HG02840 (cell line): ENCODE data around the gene WHRN.

Experiments used
- ATAC-seq: cut with Tn5 transposase; IDR thresholded peaks from one replicate; pipeline ENCODE4 v1.9.1; 2021; ENCODE audit warnings: mild to moderate bottlenecking, moderate library complexity, moderate number of reproducible peaks; ENCODE audit not compliant: unreplicated experiment, low FRiP score

Gene WHRN

DNA sequence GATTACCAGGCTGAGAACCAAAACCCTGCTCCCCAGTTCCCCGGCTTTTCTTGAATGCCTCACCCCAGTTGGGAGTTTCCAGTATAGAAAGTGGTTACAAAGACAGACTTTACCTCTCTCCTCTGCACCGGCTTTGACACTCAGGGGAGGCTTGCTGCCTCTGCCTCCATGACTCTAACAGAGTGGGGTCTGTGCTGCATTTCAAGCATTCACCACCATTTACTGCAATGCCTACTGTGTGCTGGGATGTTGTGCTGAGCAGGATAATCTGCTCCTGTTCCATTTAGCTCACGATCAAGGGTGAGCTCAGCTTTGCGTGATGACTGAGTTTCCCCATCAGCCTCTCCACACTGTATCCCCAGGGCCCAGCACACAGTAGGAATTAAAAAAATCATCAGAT lies 77.6 kb downstream of the WHRN start:
- ATAC-seq, result no peak

DNA sequence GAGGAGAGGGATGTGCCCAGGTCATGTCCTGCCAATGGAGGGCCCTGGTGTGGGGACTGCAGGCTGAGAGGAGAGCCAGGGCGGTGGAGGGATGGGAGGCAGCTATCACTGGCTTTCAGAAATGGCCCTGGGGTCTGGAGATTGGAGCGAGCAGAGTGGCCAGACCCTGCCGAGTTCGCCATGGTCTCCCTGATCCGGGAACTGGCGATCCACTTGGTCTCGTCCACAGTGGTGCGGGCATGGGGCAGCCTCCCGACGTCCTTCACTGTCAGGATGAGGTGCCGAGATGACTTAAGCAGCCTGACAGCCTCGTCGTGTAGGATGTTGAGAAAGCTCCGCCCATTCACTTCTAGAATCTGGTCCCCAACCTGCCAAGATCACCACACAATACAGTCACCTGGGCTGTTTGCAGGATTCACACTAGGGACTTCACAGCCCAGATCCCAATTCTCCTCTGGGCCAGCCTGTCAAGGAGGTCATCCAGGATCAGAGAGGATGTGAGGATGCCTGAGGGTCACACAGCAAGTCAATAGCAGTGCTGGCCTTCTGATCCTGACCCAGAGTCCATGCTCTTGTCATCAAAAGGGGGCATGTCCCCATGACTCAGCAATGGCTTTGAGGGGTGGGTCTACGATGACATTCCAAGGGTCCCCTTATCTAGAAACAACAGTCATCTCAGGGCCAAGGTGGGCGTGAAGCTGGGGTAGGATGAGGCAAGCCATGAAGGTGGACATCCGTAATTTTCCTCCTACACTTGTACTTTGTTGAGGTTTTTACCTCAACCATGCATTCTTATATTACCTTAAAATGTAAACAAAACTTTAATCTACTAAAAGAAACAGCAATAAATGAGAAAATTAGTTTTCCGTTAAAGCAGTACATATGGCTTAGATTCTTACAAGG lies 79.0 kb downstream of the WHRN start:
- ATAC-seq, result no peak

DNA sequence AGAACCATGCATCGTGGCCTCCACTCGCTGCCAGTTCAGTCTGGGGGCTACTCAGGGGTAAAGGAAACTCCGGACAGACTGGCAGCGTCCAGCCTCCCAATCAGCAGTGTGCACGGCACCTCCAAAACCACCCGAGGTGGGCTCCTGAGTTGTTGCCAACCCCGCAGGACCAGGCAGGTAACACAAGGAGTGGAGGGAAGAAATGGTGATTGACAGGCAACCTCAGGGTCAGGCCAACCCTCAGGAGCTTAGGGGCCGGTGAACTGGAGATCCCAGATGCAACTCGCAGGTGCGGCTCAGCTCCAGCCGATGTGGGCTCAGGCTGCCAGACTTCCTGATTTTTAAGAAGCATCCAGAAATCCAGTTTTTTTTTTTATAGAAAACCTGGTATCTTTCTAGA lies 80.1 kb downstream of the WHRN start:
- ATAC-seq, result no peak

DNA sequence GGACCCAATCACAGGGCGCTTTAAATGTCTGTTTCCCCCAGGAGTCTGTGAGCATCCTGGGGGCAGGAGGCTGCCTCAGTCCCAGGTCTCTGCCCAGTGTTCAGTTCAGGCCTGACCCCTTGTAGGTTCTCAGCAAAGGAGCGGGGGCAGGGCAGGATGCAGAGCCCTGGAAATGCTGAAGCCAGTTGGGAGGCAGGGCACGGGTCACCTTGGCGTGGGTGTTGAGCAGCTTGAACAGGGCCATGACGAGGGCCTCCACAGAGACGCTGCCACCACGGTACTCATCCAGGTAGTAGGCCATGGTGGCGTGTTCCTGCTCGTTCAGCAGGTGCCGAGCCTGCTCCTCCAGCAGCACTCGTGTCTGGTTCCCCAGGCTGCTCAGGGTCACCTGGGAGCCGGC lies 81.1 kb downstream of the WHRN start:
- no peak for ATAC-seq

DNA sequence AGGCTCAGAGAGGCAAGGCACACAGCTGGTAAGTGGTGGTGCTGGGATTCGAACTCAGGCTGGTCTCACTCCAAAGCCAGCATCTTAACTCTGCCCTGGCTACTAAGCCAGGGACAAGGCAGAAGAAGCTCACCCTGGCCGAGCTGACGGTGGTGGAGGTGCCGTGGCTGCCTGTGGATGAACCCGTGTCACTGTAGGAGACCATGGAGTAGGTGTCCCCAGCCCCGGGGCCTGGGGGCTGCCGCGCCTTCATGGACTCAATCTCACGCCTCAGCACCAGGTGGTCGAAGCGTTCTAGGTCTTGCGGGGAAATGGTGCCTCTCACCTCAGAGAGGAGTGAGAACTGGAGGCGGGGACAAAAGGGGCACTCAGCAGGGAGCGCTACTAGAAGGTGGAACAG lies 82.1 kb downstream of the WHRN start:
- no peak for ATAC-seq

DNA sequence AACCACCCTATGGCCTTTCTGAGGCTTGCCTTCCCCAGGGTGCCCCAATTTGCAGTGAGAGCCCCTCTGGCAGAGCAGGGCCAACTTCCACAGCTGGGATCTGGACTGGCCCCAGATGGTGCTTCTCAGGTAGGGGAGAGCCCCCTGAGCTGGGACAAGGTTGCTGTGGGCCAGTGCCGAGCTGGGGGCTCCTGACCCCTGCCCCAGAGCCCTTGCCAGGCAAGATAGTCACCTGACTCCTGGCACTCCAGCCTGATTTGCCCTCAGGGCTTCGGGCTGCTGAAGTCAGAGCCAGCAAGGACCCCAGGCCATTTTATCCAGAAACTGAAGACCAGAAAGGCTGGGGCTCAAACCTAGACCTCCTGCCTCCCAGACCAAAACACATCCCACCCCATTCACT lies 84.1 kb downstream of the WHRN start:
- no peak for ATAC-seq

DNA sequence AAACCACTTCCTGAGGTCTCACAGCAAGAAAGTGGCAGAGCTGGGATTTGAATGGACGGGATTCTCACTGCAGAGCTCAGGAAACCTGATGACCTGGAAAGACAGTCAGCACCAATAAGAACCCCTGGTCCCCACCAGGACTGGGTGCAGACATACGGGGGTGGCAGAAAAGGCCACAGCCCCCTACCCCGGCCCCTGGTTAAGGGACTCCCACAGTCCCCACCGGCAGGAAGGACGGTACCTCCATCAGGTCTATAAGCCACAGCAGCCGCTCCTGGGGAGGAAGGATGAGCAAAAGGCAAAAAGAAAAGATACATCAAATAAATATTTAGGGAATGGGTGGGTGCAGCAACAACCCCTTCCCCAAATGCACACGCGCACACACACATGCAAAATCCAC lies 85.5 kb downstream of the WHRN start:
- no peak for ATAC-seq

DNA sequence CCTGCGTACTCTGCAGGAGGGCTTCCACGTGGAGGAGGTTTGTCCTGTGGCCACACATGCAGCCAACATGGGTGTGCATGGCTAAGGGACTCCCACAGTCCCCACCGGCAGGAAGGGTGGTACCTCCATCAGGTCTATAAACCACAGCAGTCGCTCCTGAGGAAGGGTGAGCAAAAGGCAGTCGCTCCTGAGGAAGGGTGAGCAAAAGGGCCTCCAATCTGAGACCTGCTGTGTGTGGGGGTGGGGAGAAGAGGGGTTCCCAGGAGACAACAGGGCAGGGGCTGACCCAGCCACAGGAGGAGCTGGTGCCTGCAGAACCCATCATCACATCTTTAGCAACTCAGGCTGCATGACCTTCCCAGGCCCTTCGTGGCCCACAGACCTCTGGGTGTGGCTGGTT lies 87.2 kb downstream of the WHRN start:
- no peak for ATAC-seq

DNA sequence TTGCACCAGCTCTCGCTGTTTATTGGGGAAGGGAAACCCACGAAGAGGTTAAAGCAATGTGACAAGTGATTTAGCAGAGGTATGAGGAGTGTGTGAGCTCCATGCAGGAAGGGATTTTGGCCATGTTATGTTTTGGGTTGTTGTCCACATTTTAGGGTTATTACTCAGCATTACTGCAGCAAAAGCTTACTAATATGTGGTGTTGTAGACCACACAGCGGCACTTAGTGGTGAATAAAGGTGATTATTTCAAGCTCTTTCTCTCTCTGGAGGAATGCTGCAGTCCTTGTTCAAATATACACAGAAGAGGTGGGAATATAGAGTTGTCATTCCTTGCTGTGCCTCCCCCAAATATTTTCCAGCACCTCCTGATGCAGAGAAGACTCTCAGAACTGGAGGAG lies 87.8 kb downstream of the WHRN start:
- ATAC-seq, result no peak

DNA sequence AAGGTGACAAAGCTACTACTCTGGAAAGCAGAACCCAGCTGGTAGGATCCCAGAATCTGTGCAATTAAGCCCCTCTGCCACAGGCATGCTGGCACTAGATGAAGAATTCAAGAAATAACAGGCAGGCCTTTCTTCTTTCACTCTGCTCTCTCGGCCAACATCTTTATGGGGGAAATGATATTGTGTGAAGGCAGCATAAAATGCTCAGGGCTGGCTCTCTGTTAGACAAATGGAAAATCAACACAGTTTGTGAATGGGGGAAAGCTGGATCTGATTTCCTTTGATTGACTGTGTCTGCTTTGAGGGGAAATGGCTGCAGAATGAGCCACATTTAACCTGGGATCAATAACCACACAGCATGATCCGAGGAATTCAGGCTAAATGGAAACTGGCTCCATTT lies 88.4 kb downstream of the WHRN start:
- no peak for ATAC-seq

DNA sequence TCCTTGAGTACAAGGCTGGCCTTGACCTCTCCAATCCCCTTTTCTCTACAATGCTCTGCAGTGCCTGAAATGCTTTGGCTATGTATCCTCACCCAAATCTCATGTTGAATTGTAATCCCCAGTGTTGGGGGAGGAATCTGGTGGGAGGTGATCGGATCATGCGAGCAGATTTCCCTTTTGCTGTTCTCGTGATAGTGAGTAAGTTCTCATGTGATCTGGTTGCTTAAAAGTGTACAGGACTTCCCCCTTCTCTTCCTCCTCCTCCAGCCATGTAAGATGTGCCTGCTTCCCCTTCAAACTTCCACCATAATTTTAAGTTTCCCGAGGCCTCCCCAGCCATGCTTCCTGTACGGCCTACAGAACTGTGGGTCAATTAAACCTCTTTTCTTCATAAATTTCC lies 89.0 kb downstream of the WHRN start:
- no peak for ATAC-seq

DNA sequence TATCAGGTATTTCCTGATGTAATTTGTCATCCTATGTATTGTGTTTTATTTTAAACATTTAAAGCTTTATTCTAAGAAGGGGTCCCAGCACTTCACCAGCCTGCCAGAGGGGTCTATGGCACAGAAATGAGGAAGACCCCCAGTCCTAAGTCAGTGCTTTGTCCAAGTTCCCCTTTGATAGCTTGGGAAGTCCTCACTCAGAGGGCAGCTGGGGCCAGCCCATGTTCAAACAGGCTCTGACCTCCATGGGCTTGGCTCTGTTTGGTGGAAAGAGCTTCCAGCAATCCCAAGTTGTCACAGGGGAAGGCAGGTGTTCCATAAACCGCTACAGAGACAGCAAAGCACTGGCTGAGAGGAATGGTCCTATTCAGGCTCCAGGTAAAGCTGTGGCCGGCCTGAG lies 90.9 kb downstream of the WHRN start:
- ATAC-seq, result no peak

DNA sequence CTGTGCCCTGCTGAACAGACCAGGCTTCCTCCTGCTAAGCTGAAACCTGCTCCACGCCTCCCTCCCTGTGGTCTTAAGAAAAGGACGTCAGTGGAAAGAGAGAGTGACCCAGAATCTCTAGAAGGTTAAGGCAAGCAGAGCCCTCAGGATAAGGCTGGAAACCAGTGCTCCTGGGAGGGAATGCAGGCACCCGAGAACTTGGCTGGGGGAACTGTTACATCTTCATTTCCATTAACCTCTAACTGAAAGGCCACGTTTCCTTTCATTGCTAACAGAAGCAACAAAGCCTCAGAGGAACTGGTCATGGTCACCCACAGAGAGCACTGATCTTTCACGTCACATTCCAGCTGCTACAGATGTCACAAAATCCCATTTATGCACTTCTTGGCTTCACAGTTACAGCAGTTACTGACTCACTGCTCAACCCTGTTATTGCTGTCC lies 91.4 kb downstream of the WHRN start:
- ATAC-seq, result no peak

DNA sequence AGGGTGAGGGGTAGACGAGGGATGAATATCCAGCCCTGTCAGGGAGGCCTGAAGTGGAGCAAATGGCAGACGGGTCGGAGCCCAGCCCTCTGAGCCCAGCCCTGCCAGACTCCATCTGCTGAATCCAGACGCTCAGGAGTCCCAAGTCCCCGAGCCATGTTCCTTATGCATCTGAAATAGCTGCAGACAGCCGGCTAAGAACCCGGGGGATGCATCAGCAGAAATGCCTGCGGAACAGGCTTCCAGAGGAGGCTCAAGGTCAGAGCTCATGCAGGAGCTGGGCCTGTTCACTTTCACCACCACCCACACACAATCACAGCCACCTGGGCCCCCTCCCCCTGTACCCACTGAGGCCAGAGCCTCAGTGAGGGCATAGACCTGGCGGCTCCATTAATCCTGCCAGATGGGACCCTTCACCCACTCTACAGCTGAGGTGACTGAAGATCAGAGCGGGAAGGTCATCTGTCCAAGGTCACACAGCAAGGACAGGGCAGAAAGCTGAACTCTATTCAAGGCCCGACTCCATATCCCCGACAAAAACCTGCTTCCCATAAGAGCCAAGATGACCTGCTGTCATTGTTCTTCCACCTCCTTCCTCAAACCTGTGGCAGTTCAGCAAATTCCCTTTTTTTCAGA lies 93.1 kb downstream of the WHRN start:
- ATAC-seq, result no peak

DNA sequence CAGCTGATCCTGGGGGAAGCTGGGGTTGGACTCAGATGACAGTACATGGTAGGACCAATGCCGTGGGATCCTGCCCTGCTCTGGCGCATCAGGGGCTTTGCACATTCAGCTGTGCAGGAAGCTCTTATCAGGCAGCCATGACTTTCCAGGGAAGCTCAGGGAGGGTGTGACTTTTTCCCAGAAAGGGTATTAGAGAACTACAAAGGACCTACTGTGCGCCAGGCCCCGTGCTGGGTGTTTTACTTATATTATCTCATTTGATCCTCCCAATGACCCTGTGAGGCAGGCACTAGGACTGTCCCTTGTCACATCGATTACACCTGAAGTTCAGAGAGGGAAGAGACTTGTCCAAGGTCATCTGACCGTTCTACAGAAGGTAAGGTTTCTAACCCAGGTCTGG lies 93.8 kb downstream of the WHRN start:
- no peak for ATAC-seq

DNA sequence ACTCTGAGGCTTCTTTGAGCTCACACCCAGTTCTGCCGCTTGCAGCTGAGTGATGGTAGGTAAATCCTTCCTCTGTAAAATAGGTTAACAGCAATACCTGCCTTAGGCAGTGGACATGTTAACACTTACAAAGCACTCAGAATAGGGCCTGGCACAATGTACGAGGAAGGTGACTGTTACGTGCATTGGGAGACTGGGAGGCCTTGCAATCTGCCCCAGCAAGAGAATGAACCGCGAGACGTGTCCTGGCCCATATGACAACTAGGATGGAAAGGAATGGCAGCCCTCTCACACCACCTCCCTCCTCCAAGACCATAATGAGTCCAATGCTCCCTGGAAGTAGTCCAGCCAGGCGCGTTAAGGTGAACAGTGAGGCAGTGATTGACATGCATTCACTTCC lies 94.4 kb downstream of the WHRN start:
- no peak for ATAC-seq

DNA sequence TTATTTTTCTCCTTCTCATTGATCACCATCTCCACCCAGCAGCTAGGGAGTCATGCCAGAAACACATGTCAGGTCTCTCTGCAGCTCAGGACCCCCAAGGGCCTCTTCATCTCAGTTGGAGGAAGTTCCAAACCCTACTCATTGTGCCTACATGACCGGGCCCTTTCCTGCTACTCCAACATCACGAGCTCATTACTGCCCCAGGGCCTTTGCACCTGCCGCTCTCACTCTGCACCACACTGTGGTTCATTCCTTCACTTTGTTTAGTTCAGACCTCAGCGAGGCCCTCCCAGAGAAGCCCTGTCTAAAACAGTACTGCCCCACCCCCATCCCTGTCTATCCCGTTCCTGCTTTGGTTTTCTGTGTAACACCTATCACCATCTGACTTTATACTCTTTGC lies 95.4 kb downstream of the WHRN start:
- no peak for ATAC-seq

DNA sequence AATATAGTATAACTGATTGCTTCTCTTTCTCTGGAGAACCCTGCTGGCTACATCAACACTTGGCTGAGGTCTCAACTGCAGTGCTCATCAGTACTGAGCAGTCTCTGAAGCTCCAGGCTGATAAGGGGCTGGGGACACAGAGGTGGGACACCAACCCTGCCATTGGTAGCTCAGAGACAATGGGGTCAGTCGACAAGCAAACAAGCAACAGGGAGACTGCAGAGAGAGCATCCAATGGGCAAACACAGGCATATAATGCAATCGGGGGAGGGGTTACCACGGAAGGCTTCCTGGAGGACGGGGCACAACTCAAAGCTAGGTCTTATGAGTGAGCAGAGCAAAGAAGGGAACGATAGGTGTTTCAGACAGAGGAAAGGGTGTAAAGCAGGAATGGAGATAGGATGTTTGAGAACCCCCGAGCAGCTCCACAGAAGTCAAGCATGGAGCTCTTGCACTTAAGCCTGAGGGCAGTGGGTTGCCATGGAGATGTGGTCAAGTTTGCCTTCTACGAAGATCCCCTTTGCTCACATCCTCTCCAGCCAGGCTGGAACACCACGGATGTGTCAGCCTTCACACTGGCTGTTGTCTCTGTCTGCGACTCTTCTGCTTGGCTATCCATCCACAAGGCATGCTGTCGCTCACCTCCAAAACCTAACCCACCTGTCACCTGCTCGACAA lies 96.0 kb downstream of the WHRN start:
- no peak for ATAC-seq

DNA sequence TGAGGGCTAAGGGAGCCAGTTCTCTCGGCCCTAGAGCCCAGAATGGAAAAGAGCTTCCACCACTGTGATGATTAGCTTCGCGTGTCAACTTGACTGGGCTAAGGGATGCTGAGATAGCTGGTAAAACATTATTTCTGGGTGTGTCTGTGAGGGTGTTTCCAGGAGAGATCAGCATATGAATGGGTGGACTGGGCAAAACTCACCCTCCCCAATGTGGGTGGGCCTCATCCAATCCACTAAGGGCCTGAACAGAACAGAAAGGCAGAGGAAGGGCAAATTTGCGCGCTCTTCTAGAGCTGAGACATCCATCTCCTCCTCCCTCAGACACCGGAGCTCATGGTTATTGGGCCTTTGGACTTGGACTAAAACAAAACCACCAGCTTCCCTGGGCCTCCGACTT lies 96.6 kb downstream of the WHRN start:
- no peak for ATAC-seq

DNA sequence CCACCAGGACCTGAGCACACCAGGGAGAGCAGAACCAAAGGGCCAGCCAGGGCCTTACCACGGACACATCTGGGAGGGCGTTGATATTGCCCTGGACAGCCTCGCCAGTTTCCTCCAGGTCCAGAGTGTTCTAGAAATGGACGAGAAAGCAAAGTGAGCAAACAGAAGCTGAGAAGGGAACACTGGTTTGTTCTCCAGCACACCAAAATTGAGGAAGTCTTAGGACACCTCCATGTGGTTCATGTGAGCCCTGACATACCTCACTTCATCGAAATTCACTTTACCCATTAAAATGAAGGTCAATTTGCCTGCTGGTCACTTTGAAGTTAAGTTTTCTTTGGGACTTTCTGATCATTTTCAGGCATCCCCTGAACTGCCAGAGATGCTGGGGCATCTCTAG lies 97.4 kb downstream of the WHRN start:
- ATAC-seq, result no peak

DNA sequence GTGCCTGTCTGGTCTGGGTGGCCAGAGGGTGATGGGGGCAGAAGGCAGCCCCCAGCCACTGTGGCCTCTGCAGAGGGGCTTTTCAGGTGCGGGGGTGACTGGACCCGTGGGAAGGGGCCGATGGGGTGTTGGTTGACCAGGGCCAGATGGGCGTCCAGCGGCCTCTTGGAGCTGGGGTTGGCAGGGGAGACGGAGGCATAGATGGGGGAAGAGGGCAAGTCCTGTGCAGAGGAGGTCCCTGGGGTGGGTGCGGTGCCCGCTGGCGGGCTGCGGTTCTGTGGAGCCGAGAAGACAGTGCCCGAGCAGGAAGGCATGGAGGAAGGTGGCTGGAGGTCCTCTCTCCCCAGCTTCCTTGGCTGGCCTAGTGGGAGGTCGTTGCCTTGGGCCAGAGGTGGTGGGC lies 98.8 kb downstream of the WHRN start:
- ATAC-seq, result no peak
